K562 (cell line): ENCODE data around the gene ABT1. TPM values are rescaled to one million over a fixed set of nuclear protein-coding genes. Genes with fewer than 3 reads are reported as not detected.

Source experiments
- CEBPB ChIP-seq: fragments of 450-650 bp; IDR thresholded peaks from 2 replicates; pipeline ENCODE4 v1.6.1; 2016; ENCODE audit warnings: missing genetic modification characterization, missing compliant biosample characterization
- CREBBP ChIP-seq: IDR thresholded peaks from one replicate; pipeline ENCODE4 v1.6.1; 2012; ENCODE audit warnings: low read depth, mild to moderate bottlenecking, control low read depth, inconsistent platforms, low read length
- CXXC5 ChIP-seq: fragments of 250-450 bp; sonication (Bioruptor Pico); IDR thresholded peaks from 2 replicates; pipeline ENCODE4 v1.8.0; 2022; ENCODE audit warnings: inconsistent platforms, mild to moderate bottlenecking, moderate library complexity
- DLX4 ChIP-seq: fragments of 250-450 bp; sonication (Bioruptor Pico); IDR thresholded peaks from 2 replicates; pipeline ENCODE4 v1.6.1; 2021; ENCODE audit warnings: mild to moderate bottlenecking
- EHMT2 ChIP-seq: fragments of 450-650 bp; IDR thresholded peaks from 2 replicates; pipeline ENCODE4 v1.6.1; 2018; ENCODE audit warnings: antibody characterized with exemption
- ESRRB ChIP-seq: fragments of 250-450 bp; sonication (Bioruptor Pico); IDR thresholded peaks from 2 replicates; pipeline ENCODE4 v1.5.0; 2020; ENCODE audit warnings: mild to moderate bottlenecking, moderate library complexity, borderline replicate concordance
- FIP1L1 ChIP-seq: fragments of 200-400 bp; formaldehyde crosslinking; IDR thresholded peaks from 2 replicates; pipeline ENCODE4 v1.6.1; 2018; ENCODE audit warnings: mild to moderate bottlenecking, low read depth, low read length; ENCODE audit not compliant: poor library complexity, severe bottlenecking
- FOXA3 ChIP-seq, 2 experiments: fragments of 450-650 bp in 1 of 2; sonication (generic) in 1 of 2; formaldehyde crosslinking; IDR thresholded peaks in 1 of 2; conservative IDR thresholded peaks in 1 of 2; 2 replicates each; pipeline versions ENCODE4 v1.4.0 to v1.8.0; 2020 to 2022; ENCODE audit warnings: mild to moderate bottlenecking in 2 of 2, missing genetic modification reagents in 1 of 2
- HLTF ChIP-seq: fragments of 450-650 bp; IDR thresholded peaks from 2 replicates; pipeline ENCODE4 v1.6.1; 2016
- HMBOX1 ChIP-seq: sonication (generic); IDR thresholded peaks from 2 replicates; pipeline ENCODE4 v1.6.1; 2016
- HNRNPK ChIP-seq: fragments of 200-400 bp; formaldehyde crosslinking; IDR thresholded peaks from one replicate; pipeline ENCODE4 v1.6.1; 2018; ENCODE audit warnings: mild to moderate bottlenecking, low read depth, low read length; ENCODE audit not compliant: poor library complexity, severe bottlenecking
- PHB ChIP-seq: fragments of 250-450 bp; sonication (Bioruptor Pico); IDR thresholded peaks from 2 replicates; pipeline ENCODE4 v1.5.0; 2021
- PML ChIP-seq: IDR thresholded peaks from 2 replicates; pipeline ENCODE4 v1.6.1; 2012; ENCODE audit warnings: low read length, inconsistent platforms
- RFX5 ChIP-seq: IDR thresholded peaks from 2 replicates; pipeline ENCODE4 v1.6.1; 2011; ENCODE audit warnings: low read depth, mild to moderate bottlenecking, improper control_type of control experiment, low read length
- RNF2 ChIP-seq: sonication (generic); IDR thresholded peaks from 2 replicates; pipeline ENCODE4 v1.6.1; 2016
- SRSF7 ChIP-seq: fragments of 200-400 bp; formaldehyde crosslinking; optimal IDR thresholded peaks from 2 replicates; pipeline ENCODE3; 2017; ENCODE audit warnings: mild to moderate bottlenecking, low read depth, low read length
- TRIM24 ChIP-seq, 2 experiments: fragments of 450-650 bp; IDR thresholded peaks; 2 replicates each; pipeline ENCODE4 v1.6.1; 2016
- ZNF311 ChIP-seq: fragments of 250-450 bp; sonication (Bioruptor Pico); IDR thresholded peaks from 2 replicates; pipeline ENCODE4 v1.4.0; 2020; ENCODE audit warnings: mild to moderate bottlenecking, moderate library complexity
- ZNF318 ChIP-seq, 2 experiments: fragments of 450-650 bp; IDR thresholded peaks; 2 replicates each; pipeline ENCODE4 v1.6.1; 2016; ENCODE audit warnings: mild to moderate bottlenecking in 2 of 2, borderline replicate concordance in 1 of 2, low read depth in 1 of 2, moderate library complexity in 1 of 2
- polyA plus RNA-seq, 8 experiments: library from polyadenylated mRNA; depleted of rRNA in 4 of 8; stranded (reverse) in 5 of 8; unstranded in 3 of 8; fragments of >200 nt; fragmentation: Nextera tagmentation in 2 of 8; fragmentation: Illumina TruSeq in 1 of 8; extraction: Ambion mirVana in 2 of 8; extraction: Trizol in 1 of 8; gene quantifications; 2 replicates each; pipeline versions ENCODE4 v1.2.1 to v1.2.3, GENCODE V29; 2011 to 2014; ENCODE audit warnings: inconsistent platforms in 1 of 8, missing spikeins in 1 of 8
- total RNA-seq, 7 experiments: library from RNA; depleted of rRNA in 6 of 7; stranded (reverse); fragments of >200 nt in 6 of 7; fragmentation: Illumina TruSeq in 2 of 7; extraction: Trizol in 2 of 7; gene quantifications; 2 replicates each; pipeline versions ENCODE4 v1.2.1 to v1.2.3, GENCODE V29; 2011 to 2021; ENCODE audit warnings: low replicate concordance in 1 of 7

Gene ABT1
- total and polyA plus RNA-seq, 9 of the 15 experiments (the other 6 are each of a cell fraction or from before 2014, with no cell fraction given), result 8.8 to 52.7 (median 40.7) TPM

GRCh38 chr6:26554697-26555504 is 41.9 kb upstream of the ABT1 start (continued):
- TF ChIP-seq ZNF318 (IDR thresholded peaks at IDR 0.05; ENCODE audit: borderline replicate concordance in 1 of 2, low read depth in 1 of 2), result peak in 1 of 2 experiments; percentile 18; a peak in 1 of 4 replicates
- no peak for TF ChIP-seq FOXA3 (CRISPR knock-in tag; conservative IDR thresholded peaks at IDR 0.05 in 1 of 2, IDR thresholded peaks at IDR 0.05 in 1 of 2)
- no peak for TF ChIP-seq HNRNPK
- peak; percentile 76 for TF ChIP-seq CXXC5 (CRISPR knock-in tag)
- TF ChIP-seq RFX5, result peak; percentile 62; the same call in 1 of the 2 replicates
- TF ChIP-seq FIP1L1, result no peak
- TF ChIP-seq HMBOX1, result peak; percentile 94
- no peak for TF ChIP-seq CREBBP
- no peak for TF ChIP-seq ESRRB (CRISPR knock-in tag)
- TF ChIP-seq SRSF7, result no peak
- no peak for TF ChIP-seq PHB (CRISPR knock-in tag)
- TF ChIP-seq CEBPB (tag), result 0 out of 2 replicates have a peak, but pooled peaks have one; percentile 4
- TF ChIP-seq EHMT2, result no peak
- TF ChIP-seq HLTF, result 0 out of 2 replicates have a peak, but pooled peaks have one; percentile 40
- TF ChIP-seq PML, result 0 out of 2 replicates have a peak, but pooled peaks have one; percentile 8
- TF ChIP-seq TRIM24 (IDR thresholded peaks at IDR 0.05), result peak in 1 of 2 experiments; percentile 46; a peak in 1 of 4 replicates
- TF ChIP-seq RNF2, result peak; percentile 59; the same call in 1 of the 2 replicates
- TF ChIP-seq ZNF311 (CRISPR knock-in tag), result no peak
- no peak for TF ChIP-seq DLX4 (CRISPR knock-in tag)
